GM23248 (cell line): ENCODE results near the gene OCSTAMP.

Source experiments
- EZH2 ChIP-seq: fragments of 200-600 bp; sonication (generic); IDR thresholded peaks from 2 replicates; pipeline ENCODE4 v1.6.1; 2018; ENCODE audit warnings: antibody characterized with exemption, mild to moderate bottlenecking; ENCODE audit not compliant: insufficient read depth, poor library complexity, severe bottlenecking
- EZH2phosphoT487 ChIP-seq: fragments of 200-600 bp; sonication (generic); IDR thresholded peaks from 2 replicates; pipeline ENCODE4 v1.6.1; 2018; ENCODE audit warnings: antibody characterized with exemption, moderate library complexity, mild to moderate bottlenecking, low read depth; ENCODE audit not compliant: insufficient read depth

GRCh38 chr20:46586724-46587123 is 36.3 kb upstream of the OCSTAMP start:
- no peak for TF ChIP-seq EZH2
- TF ChIP-seq EZH2phosphoT487: no peak
